GM19035 (cell line): Measurements from ENCODE around the gene PRPF40A.

Source experiments
- ATAC-seq: cut with Tn5 transposase; IDR thresholded peaks from one replicate; pipeline ENCODE4 v1.9.1; 2021; ENCODE audit not compliant: unreplicated experiment

Gene PRPF40A

GRCh38 chr2:152718076-152718908 is 1.0 kb upstream of the PRPF40A start, which contains the start of gene ARL6IP6:
Gene ARL6IP6 (plus strand): TSS chr2:152718620. CDS start chr2:152718625, 5 bp downstream.
- ATAC-seq = peak; percentile 71

- ATAC-seq = peak; percentile 4
Measured at GRCh38 chr2:152716805-152717227, 445 bp downstream of the PRPF40A start.

GRCh38 chr2:152715854-152716428 is 1.3 kb downstream of the PRPF40A start:
- no peak for ATAC-seq

- no peak for ATAC-seq
Measured at GRCh38 chr2:152715112-152715511, 2.1 kb downstream of the PRPF40A start.

- ATAC-seq = no peak
Measured at GRCh38 chr2:152710713-152711112, 6.5 kb downstream of the PRPF40A start.

GRCh38 chr2:152708742-152709141 is 8.5 kb downstream of the PRPF40A start:
- no peak for ATAC-seq

- ATAC-seq = no peak
Measured at GRCh38 chr2:152706477-152707021, 10.7 kb downstream of the PRPF40A start.

- ATAC-seq = no peak
Measured at GRCh38 chr2:152701198-152701597, 16.1 kb downstream of the PRPF40A start.

- no peak for ATAC-seq
Measured at GRCh38 chr2:152696476-152696875, 20.8 kb downstream of the PRPF40A start.

- ATAC-seq = no peak
Measured at GRCh38 chr2:152695763-152696162, 21.5 kb downstream of the PRPF40A start.

GRCh38 chr2:152694161-152694661 is 23.1 kb downstream of the PRPF40A start:
- ATAC-seq = peak; percentile 45

GRCh38 chr2:152693033-152693432 is 24.2 kb downstream of the PRPF40A start:
- peak; percentile 87 for ATAC-seq

GRCh38 chr2:152686321-152686720 is 30.9 kb downstream of the PRPF40A start:
- no peak for ATAC-seq

- ATAC-seq = no peak
Measured at GRCh38 chr2:152683400-152683799, 33.9 kb downstream of the PRPF40A start.

- ATAC-seq = no peak
Measured at GRCh38 chr2:152682663-152683062, 34.6 kb downstream of the PRPF40A start.

GRCh38 chr2:152678808-152679207 is 38.5 kb downstream of the PRPF40A start:
- ATAC-seq = no peak

- ATAC-seq = no peak
Measured at GRCh38 chr2:152676461-152676860, 40.8 kb downstream of the PRPF40A start.

- no peak for ATAC-seq
Measured at GRCh38 chr2:152674334-152674733, 42.9 kb downstream of the PRPF40A start.

GRCh38 chr2:152664725-152665124 is 52.5 kb downstream of the PRPF40A start:
- ATAC-seq = no peak

GRCh38 chr2:152661076-152661475 is 56.2 kb downstream of the PRPF40A start:
- ATAC-seq = no peak

GRCh38 chr2:152658221-152658620 is 59.0 kb downstream of the PRPF40A start:
- no peak for ATAC-seq

GRCh38 chr2:152657043-152657442 is 60.2 kb downstream of the PRPF40A start:
- peak; percentile 56 for ATAC-seq
